IMR-90 (cell line): ENCODE measurements around the gene ARHGEF7. TPM values are rescaled to one million over a fixed set of nuclear protein-coding genes. Genes with fewer than 3 reads are reported as not detected.

ENCODE experiments used
- ATAC-seq: fragments of 200-7000 bp; cut with Tn5 transposase; 2 replicates; pipeline ENCODE4 v1.9.1; 2020; ENCODE audit warnings: low read depth, mild to moderate bottlenecking, moderate library complexity
- BruUV-seq: library from RNA; stranded (reverse); fragments of 400-500 nt; replicated peaks from 2 replicates; lab custom pipeline; 2021; lab: Mats Ljungman, UMichigan
- CTCF ChIA-PET: fragments of 300-600 bp; formaldehyde crosslinking; extraction: SDS; loops from one replicate; lab custom pipeline; 2021; ENCODE audit warnings: antibody characterized with exemption; lab: Yijun Ruan, JAX
- POLR2A ChIA-PET: fragments of 300-600 bp; sonication (Branson Sonifier 250); formaldehyde crosslinking; loops from one replicate; lab custom pipeline; 2022; ENCODE audit warnings: antibody characterized with exemption; ENCODE audit not compliant: unreplicated experiment; lab: Charles Lee
- DNase-seq: peaks from one replicate; pipeline ENCODE4 v3.0.0; 2013
- H2AFZ ChIP-seq: replicated peaks from 2 replicates; pipeline ENCODE3; 2013; ENCODE audit warnings: low read length, mild to moderate bottlenecking; ENCODE audit not compliant: poor library complexity
- H2AK5ac ChIP-seq: 2 replicates; pipeline ENCODE4 v1.6.1; 2013; ENCODE audit warnings: low read depth, low read length, inconsistent platforms
- H2AK9ac ChIP-seq: replicated peaks from 2 replicates; pipeline ENCODE3; 2013; ENCODE audit warnings: mild to moderate bottlenecking, low read depth, low read length, moderate library complexity; ENCODE audit not compliant: poor library complexity
- H2BK120ac ChIP-seq: 2 replicates; pipeline ENCODE4 v1.6.1; 2013; ENCODE audit warnings: low read depth, low read length, inconsistent platforms
- H2BK15ac ChIP-seq: 3 replicates; pipeline ENCODE4 v1.6.1; 2013; ENCODE audit warnings: low read depth, low read length, inconsistent platforms
- H2BK20ac ChIP-seq: 2 replicates; pipeline ENCODE4 v1.6.1; 2013; ENCODE audit warnings: low read depth, mild to moderate bottlenecking, inconsistent platforms, low read length, moderate library complexity
- H2BK5ac ChIP-seq: 2 replicates; pipeline ENCODE4 v1.6.1; 2013; ENCODE audit warnings: mild to moderate bottlenecking, low read depth, low read length, inconsistent platforms; ENCODE audit not compliant: poor library complexity, severe bottlenecking
- H3K14ac ChIP-seq: replicated peaks from 2 replicates; pipeline ENCODE4 v1.6.1; 2013; ENCODE audit warnings: low read depth, low read length, inconsistent platforms
- H3K18ac ChIP-seq: 2 replicates; pipeline ENCODE4 v1.6.1; 2013; ENCODE audit warnings: low read depth, low read length, control low read depth
- H3K23ac ChIP-seq: 2 replicates; pipeline ENCODE4 v1.6.1; 2013; ENCODE audit warnings: low read depth, low read length, inconsistent platforms
- H3K27ac ChIP-seq: 2 replicates; pipeline ENCODE4 v1.5.1; 2013; ENCODE audit warnings: mild to moderate bottlenecking, control low read depth, low read length; ENCODE audit not compliant: insufficient read depth
- H3K27me3 ChIP-seq: 2 replicates; pipeline ENCODE4 v1.6.1; 2013; ENCODE audit warnings: low read length; ENCODE audit not compliant: control insufficient read depth, insufficient read depth
- H3K36me3 ChIP-seq: 2 replicates; pipeline ENCODE4 v1.6.1; 2013; ENCODE audit warnings: low read length, mixed read lengths; ENCODE audit not compliant: control insufficient read depth, insufficient read depth
- H3K4ac ChIP-seq: 2 replicates; pipeline ENCODE4 v1.6.1; 2013; ENCODE audit warnings: low read depth, low read length, inconsistent platforms
- H3K4me1 ChIP-seq: 2 replicates; pipeline ENCODE4 v1.6.1; 2013; ENCODE audit warnings: low read length, mixed read lengths; ENCODE audit not compliant: control insufficient read depth, insufficient read depth
- H3K4me2 ChIP-seq: 2 replicates; pipeline ENCODE4 v1.6.1; 2013; ENCODE audit warnings: low read depth, mild to moderate bottlenecking, control low read depth, low read length, moderate library complexity
- H3K4me3 ChIP-seq: 2 replicates; pipeline ENCODE4 v1.5.1; 2013; ENCODE audit warnings: low read depth, mild to moderate bottlenecking, control low read depth, low read length, moderate library complexity; ENCODE audit not compliant: insufficient read depth
- H3K56ac ChIP-seq: 2 replicates; pipeline ENCODE4 v1.6.1; 2013; ENCODE audit warnings: low read length, inconsistent platforms; ENCODE audit not compliant: insufficient read depth; ENCODE audit errors: extremely low read depth
- H3K79me1 ChIP-seq, 2 experiments: 2 replicates each; pipeline ENCODE4 v1.6.1; 2013; ENCODE audit warnings: low read length in 2 of 2, inconsistent platforms in 1 of 2, low read depth in 1 of 2
- H3K9ac ChIP-seq: 2 replicates; pipeline ENCODE4 v1.6.1; 2013; ENCODE audit warnings: low read depth, low read length, control low read depth
- H3K9me1 ChIP-seq: 2 replicates; pipeline ENCODE4 v1.6.1; 2013; ENCODE audit warnings: low read length, inconsistent platforms; ENCODE audit not compliant: insufficient read depth
- H3K9me3 ChIP-seq: 2 replicates; pipeline ENCODE4 v1.6.1; 2013; ENCODE audit warnings: low read length; ENCODE audit not compliant: control insufficient read depth, insufficient read depth
- H4K20me1 ChIP-seq: 2 replicates; pipeline ENCODE4 v1.6.1; 2013; ENCODE audit warnings: low read length, inconsistent platforms; ENCODE audit not compliant: insufficient read depth
- H4K5ac ChIP-seq: 2 replicates; pipeline ENCODE4 v1.6.1; 2013; ENCODE audit warnings: mild to moderate bottlenecking, low read depth, low read length, control low read depth
- H4K8ac ChIP-seq, 2 experiments: 2 replicates each; pipeline ENCODE4 v1.6.1; 2013; ENCODE audit warnings: low read depth in 2 of 2, low read length in 2 of 2, control low read depth in 1 of 2, inconsistent platforms in 1 of 2
- H4K91ac ChIP-seq: 2 replicates; pipeline ENCODE4 v1.6.1; 2013; ENCODE audit warnings: low read depth, low read length, inconsistent platforms; ENCODE audit not compliant: insufficient read depth
- BHLHE40 ChIP-seq: fragments of 150-350 bp; IDR thresholded peaks from 2 replicates; pipeline ENCODE4 v1.6.1; 2016; ENCODE audit warnings: mild to moderate bottlenecking, low read depth, low read length
- CEBPB ChIP-seq: IDR thresholded peaks from 2 replicates; pipeline ENCODE4 v1.6.1; 2012; ENCODE audit warnings: low read depth, low read length, improper control_type of control experiment
- FOS ChIP-seq: fragments of 150-350 bp; IDR thresholded peaks from 2 replicates; pipeline ENCODE4 v1.6.1; 2016; ENCODE audit warnings: low read depth, low read length
- MAFK ChIP-seq: IDR thresholded peaks from 2 replicates; pipeline ENCODE4 v1.6.1; 2012; ENCODE audit warnings: low read depth, low read length, improper control_type of control experiment
- MAZ ChIP-seq: IDR thresholded peaks from 2 replicates; pipeline ENCODE4 v1.6.1; 2012; ENCODE audit warnings: low read depth, mild to moderate bottlenecking, low read length, improper control_type of control experiment, moderate library complexity, borderline replicate concordance
- MXI1 ChIP-seq: IDR thresholded peaks from 2 replicates; pipeline ENCODE4 v1.6.1; 2012; ENCODE audit warnings: low read depth, mild to moderate bottlenecking, low read length, moderate library complexity, borderline replicate concordance
- NFE2L2 ChIP-seq: fragments of 150-350 bp; IDR thresholded peaks from 2 replicates; pipeline ENCODE4 v1.6.1; 2016; ENCODE audit warnings: low read depth, mild to moderate bottlenecking, low read length
- POLR2A ChIP-seq: IDR thresholded peaks from 2 replicates; pipeline ENCODE4 v1.6.1; 2012; ENCODE audit warnings: mild to moderate bottlenecking, low read depth, low read length
- RAD21 ChIP-seq: IDR thresholded peaks from 2 replicates; pipeline ENCODE4 v1.6.1; 2012; ENCODE audit warnings: low read length, improper control_type of control experiment
- RFX5 ChIP-seq: IDR thresholded peaks from 2 replicates; pipeline ENCODE4 v1.8.0; 2012; ENCODE audit warnings: low read depth, mild to moderate bottlenecking, low read length, moderate library complexity
- SMC3 ChIP-seq: fragments of 150-350 bp; IDR thresholded peaks from 2 replicates; pipeline ENCODE4 v1.6.1; 2016; ENCODE audit warnings: low read depth, mild to moderate bottlenecking, antibody characterized with exemption, low read length, moderate library complexity
- WGBS, 2 experiments: methylation state at CpG; one replicate each; pipeline versions ENCODE4 v1.1.5 to v1.1.7; 2013; ENCODE audit warnings: missing lambda C conversion rate in 2 of 2; ENCODE audit not compliant: insufficient read length in 1 of 2; ENCODE audit errors: extremely low coverage in 2 of 2; 5-methylcytosine and 5-hydroxymethylcytosine counted together
- dilution Hi-C: fragments of 300-500 bp; cut with HindIII; formaldehyde crosslinking; loops from one replicate; pipeline ENCODE4 v1.14.3; 2018; ENCODE audit warnings: low sequenced_read_pairs; ENCODE audit not compliant: unreplicated experiment
- in situ Hi-C: fragments of 300-500 bp; cut with MboI; formaldehyde crosslinking; loops from 3 replicates; pipeline ENCODE4 v1.14.3; 2019; ENCODE audit warnings: low sequenced_read_pairs, inconsistent platforms, mixed read lengths
- intact Hi-C: fragments of 100-400 bp; cut with micrococcal nuclease; formaldehyde crosslinking; loops from 2 replicates; pipeline ENCODE4 v1.10.0; 2022
- polyA plus RNA-seq, 3 experiments: library from polyadenylated mRNA; depleted of rRNA; stranded (reverse); fragments of >200 nt; gene quantifications; 2 replicates each; pipeline ENCODE4 v1.2.3, GENCODE V29; 2012; ENCODE audit warnings: low replicate concordance in 1 of 3
- total RNA-seq: library from RNA; depleted of rRNA; stranded (reverse); fragments of >200 nt; gene quantifications from 2 replicates; pipeline ENCODE4 v1.2.3, GENCODE V29; 2012
- TF ChIP-seq, protein P1 (sequence below): fragments of 150-350 bp; IDR thresholded peaks from 2 replicates; pipeline ENCODE4 v1.6.1; 2017; ENCODE audit warnings: mild to moderate bottlenecking, antibody characterized with exemption, low read length, low read depth
- TF ChIP-seq, protein P2 (sequence below): conservative IDR thresholded peaks from 2 replicates; pipeline ENCODE4 v1.5.1; 2012; ENCODE audit warnings: mild to moderate bottlenecking, low read depth, low read length, improper control_type of control experiment

ARHGEF7 gene
- total and polyA plus RNA-seq, 2 of the 4 experiments (the other 2 are of a cell fraction) = 32.9 to 59.0 TPM

DNA sequence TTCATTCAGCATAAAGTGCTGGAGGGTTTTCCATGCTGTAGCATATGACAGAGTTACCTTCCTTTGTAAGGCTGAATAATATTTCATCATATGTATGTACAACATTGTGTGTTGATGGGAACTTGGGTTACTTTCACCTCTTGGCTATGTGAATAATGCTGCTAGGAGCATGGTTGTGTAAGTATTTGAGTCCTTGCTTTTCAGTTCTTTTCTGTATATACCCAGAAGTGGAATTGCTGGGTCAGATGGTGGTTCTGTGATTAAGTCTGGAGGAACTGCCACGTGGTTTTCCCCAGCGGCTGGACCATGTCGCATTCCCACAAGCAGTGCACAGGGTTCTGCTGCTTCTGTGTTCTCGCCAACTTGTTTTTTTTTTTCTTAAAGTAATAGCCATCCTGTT lies 104.2 kb downstream of the ARHGEF7 start:
- dilution Hi-C loops (no loop called here), in situ Hi-C loops (no loop called here), intact Hi-C loops (no loop called here)
- H3K9ac ChIP-seq = peak overlapping the region; percentile 20; the same call in 1 of the 2 replicates
- H3K9me3 ChIP-seq = no peaks in the 10 kb centered on the region
- no peaks in the 10 kb centered on the region for H3K27me3 ChIP-seq
- no peak overlapping the region for H2BK20ac ChIP-seq
- no peak overlapping the region for H3K18ac ChIP-seq
- H3K4me1 ChIP-seq = peaks cover 10% of the 10 kb centered on the region
- peak overlapping the region; percentile 24; the same call in 1 of the 2 replicates for H4K91ac ChIP-seq
- H4K20me1 ChIP-seq = peaks cover 32% of the 10 kb centered on the region
- H2AFZ ChIP-seq = no peak overlapping the region
- WGBS, 2 experiments = no CpG with 5 or more reads among the region's 4 CpGs
- H3K4ac ChIP-seq = no peak overlapping the region
- ATAC-seq (peak; percentile 75), DNase-seq (peak; percentile 88)
- BruUV-seq = no TSS peak
- H2BK5ac ChIP-seq = no peak overlapping the region
- H2AK5ac ChIP-seq = 0 out of 2 replicates have a peak overlapping the region, but pooled peaks have one; percentile 26
- H4K5ac ChIP-seq = no peak overlapping the region
- H2BK15ac ChIP-seq = no peak overlapping the region
- H3K27ac ChIP-seq = peak overlapping the region; percentile 49; the same call in 1 of the 2 replicates
- H3K4me3 ChIP-seq = no peak overlapping the region
- H3K56ac ChIP-seq = no peak overlapping the region
- ChIA-PET POLR2A (no interaction called here), CTCF (interaction anchor here (0.5 kb wide), 1 partner anchor 62 kb away, joined by 5 read pairs; no protein-coding TSS in a partner anchor)
- peaks cover 53 to 73% of the 10 kb centered on the region in 2 experiments for H3K79me1 ChIP-seq
- no peak overlapping the region; the same call in 1 of the 2 replicates for H3K4me2 ChIP-seq
- no peak overlapping the region for H2AK9ac ChIP-seq
- H3K14ac ChIP-seq = no peak overlapping the region
- peaks cover 11% of the 10 kb centered on the region for H3K36me3 ChIP-seq
- no peak overlapping the region for H4K8ac ChIP-seq
- H3K23ac ChIP-seq = 0 out of 2 replicates have a peak overlapping the region, but pooled peaks have one; percentile 35
- peaks cover 16% of the 10 kb centered on the region for H3K9me1 ChIP-seq
- H2BK120ac ChIP-seq = no peak overlapping the region
- no peak for TF ChIP-seq BHLHE40
- no peak for TF ChIP-seq MAFK
- TF ChIP-seq MXI1 = peak; percentile 54; the same call in 1 of the 2 replicates
- no peak for TF ChIP-seq FOS
- no peak for TF ChIP-seq RFX5
- peak; percentile 78 for TF ChIP-seq CEBPB
- no peak for TF ChIP-seq NFE2L2
- TF ChIP-seq, protein P1, sequence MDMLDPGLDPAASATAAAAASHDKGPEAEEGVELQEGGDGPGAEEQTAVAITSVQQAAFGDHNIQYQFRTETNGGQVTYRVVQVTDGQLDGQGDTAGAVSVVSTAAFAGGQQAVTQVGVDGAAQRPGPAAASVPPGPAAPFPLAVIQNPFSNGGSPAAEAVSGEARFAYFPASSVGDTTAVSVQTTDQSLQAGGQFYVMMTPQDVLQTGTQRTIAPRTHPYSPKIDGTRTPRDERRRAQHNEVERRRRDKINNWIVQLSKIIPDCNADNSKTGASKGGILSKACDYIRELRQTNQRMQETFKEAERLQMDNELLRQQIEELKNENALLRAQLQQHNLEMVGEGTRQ = peak; percentile 66
- TF ChIP-seq SMC3 = no peak
- TF ChIP-seq RAD21 = no peak
- no peak for TF ChIP-seq MAZ
- TF ChIP-seq, protein P2, sequence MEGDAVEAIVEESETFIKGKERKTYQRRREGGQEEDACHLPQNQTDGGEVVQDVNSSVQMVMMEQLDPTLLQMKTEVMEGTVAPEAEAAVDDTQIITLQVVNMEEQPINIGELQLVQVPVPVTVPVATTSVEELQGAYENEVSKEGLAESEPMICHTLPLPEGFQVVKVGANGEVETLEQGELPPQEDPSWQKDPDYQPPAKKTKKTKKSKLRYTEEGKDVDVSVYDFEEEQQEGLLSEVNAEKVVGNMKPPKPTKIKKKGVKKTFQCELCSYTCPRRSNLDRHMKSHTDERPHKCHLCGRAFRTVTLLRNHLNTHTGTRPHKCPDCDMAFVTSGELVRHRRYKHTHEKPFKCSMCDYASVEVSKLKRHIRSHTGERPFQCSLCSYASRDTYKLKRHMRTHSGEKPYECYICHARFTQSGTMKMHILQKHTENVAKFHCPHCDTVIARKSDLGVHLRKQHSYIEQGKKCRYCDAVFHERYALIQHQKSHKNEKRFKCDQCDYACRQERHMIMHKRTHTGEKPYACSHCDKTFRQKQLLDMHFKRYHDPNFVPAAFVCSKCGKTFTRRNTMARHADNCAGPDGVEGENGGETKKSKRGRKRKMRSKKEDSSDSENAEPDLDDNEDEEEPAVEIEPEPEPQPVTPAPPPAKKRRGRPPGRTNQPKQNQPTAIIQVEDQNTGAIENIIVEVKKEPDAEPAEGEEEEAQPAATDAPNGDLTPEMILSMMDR = no peak
- no peak for TF ChIP-seq POLR2A
